DOHH2 (cell line): Measurements from ENCODE around the gene CRYAB.
A peak's percentile ranks its signal among the peaks of the same experiment; 100 is the strongest.
"Not testable (repeated sequence)": the region's sequence is repeated elsewhere in the genome, so short reads cannot be mapped to it uniquely, and the experiment has no call there.

Experiments
- H3F3A ChIP-seq: fragments of 200-600 bp; sonication (generic), shearing (Covaris generic); 2 replicates; pipeline ENCODE4 v1.6.0; 2016; ENCODE audit warnings: antibody characterized with exemption, mild to moderate bottlenecking; ENCODE audit not compliant: control insufficient read depth, insufficient read depth
- H3K27ac ChIP-seq: fragments of 200-600 bp; sonication (generic); 2 replicates; pipeline ENCODE4 v1.5.1; 2014; ENCODE audit warnings: low read depth, mild to moderate bottlenecking, low read length, moderate library complexity
- H3K27me3 ChIP-seq: fragments of 200-600 bp; sonication (generic); 2 replicates; pipeline ENCODE4 v1.6.1; 2014; ENCODE audit warnings: mild to moderate bottlenecking, low read length, mixed read lengths; ENCODE audit not compliant: control insufficient read depth
- H3K36me3 ChIP-seq: fragments of 200-600 bp; sonication (generic); 2 replicates; pipeline ENCODE4 v1.6.1; 2014; ENCODE audit warnings: mild to moderate bottlenecking, low read length, moderate library complexity, mixed read lengths; ENCODE audit not compliant: control insufficient read depth
- H3K4me1 ChIP-seq: fragments of 200-600 bp; sonication (generic); 2 replicates; pipeline ENCODE4 v1.6.1; 2014; ENCODE audit warnings: mild to moderate bottlenecking, low read length, mixed read lengths; ENCODE audit not compliant: control insufficient read depth
- H3K4me2 ChIP-seq: fragments of 200-600 bp; sonication (generic); 2 replicates; pipeline ENCODE4 v1.6.0; 2014; ENCODE audit warnings: mild to moderate bottlenecking, low read length, moderate library complexity
- H3K4me3 ChIP-seq: fragments of 200-600 bp; sonication (generic); 2 replicates; pipeline ENCODE4 v1.5.1; 2014; ENCODE audit warnings: mild to moderate bottlenecking, low read length, mixed read lengths
- H3K79me2 ChIP-seq: fragments of 200-600 bp; sonication (generic); 2 replicates; pipeline ENCODE4 v1.6.1; 2014; ENCODE audit warnings: mild to moderate bottlenecking, low read length, mixed read lengths; ENCODE audit not compliant: control insufficient read depth
- H3K9me2 ChIP-seq: fragments of 200-600 bp; sonication (generic); replicated peaks from 2 replicates; pipeline ENCODE4 v1.6.1; 2014; ENCODE audit warnings: mild to moderate bottlenecking, low read length, mixed read lengths; ENCODE audit not compliant: control insufficient read depth
- H3K9me3 ChIP-seq: fragments of 200-600 bp; sonication (generic); 2 replicates; pipeline ENCODE4 v1.6.1; 2014; ENCODE audit warnings: antibody characterized with exemption, low read length, mixed read lengths; ENCODE audit not compliant: control insufficient read depth, insufficient read depth
- H4K20me1 ChIP-seq: fragments of 200-600 bp; sonication (generic); 2 replicates; pipeline ENCODE4 v1.6.0; 2014; ENCODE audit warnings: low read depth, mild to moderate bottlenecking, antibody characterized with exemption, low read length, moderate library complexity; ENCODE audit not compliant: control insufficient read depth, insufficient read depth
- CTCF ChIP-seq: fragments of 200-600 bp; sonication (generic); IDR thresholded peaks from one replicate; pipeline ENCODE4 v1.5.1; 2014; ENCODE audit warnings: antibody characterized with exemption, mild to moderate bottlenecking, low read depth, low read length; ENCODE audit not compliant: poor library complexity, severe bottlenecking
- EZH2phosphoT487 ChIP-seq: fragments of 200-600 bp; sonication (generic); IDR thresholded peaks from 2 replicates; pipeline ENCODE4 v1.6.1; 2017; ENCODE audit warnings: borderline replicate concordance, mild to moderate bottlenecking, antibody characterized with exemption, low read length, moderate library complexity, mixed read lengths

The CRYAB gene

GRCh38 chr11:111935317-111936039 is 23.9 kb upstream of the CRYAB start:
- H3K4me3 ChIP-seq, result peak overlapping the region; percentile 73
- H3K4me2 ChIP-seq, result peak overlapping the region; percentile 66
- peaks cover 41% of the 10 kb centered on the region for H3K4me1 ChIP-seq
- no peak for TF ChIP-seq EZH2phosphoT487
- TF ChIP-seq CTCF, result no peak
- H3K79me2 ChIP-seq, result no peaks in the 10 kb centered on the region
- peaks cover 11% of the 10 kb centered on the region for H3K27me3 ChIP-seq
- no peaks in the 10 kb centered on the region for H3K9me2 ChIP-seq
- H3K27ac ChIP-seq, result no peak overlapping the region
- H3K36me3 ChIP-seq, result no peaks in the 10 kb centered on the region
- H3F3A ChIP-seq, result peaks cover 9% of the 10 kb centered on the region
- no peaks in the 10 kb centered on the region for H3K9me3 ChIP-seq
- no peaks in the 10 kb centered on the region for H4K20me1 ChIP-seq

GRCh38 chr11:111934306-111934705 is 22.7 kb upstream of the CRYAB start:
- Histone ChIP-seq H3K36me3 (no peaks in the 10 kb centered on the region), H3K9me3 (no peaks in the 10 kb centered on the region), H3K4me1 (peaks cover 41% of the 10 kb centered on the region), H3K4me2 (no peak overlapping the region), H3K9me2 (no peaks in the 10 kb centered on the region), H3F3A (peaks cover 9% of the 10 kb centered on the region), H3K27ac (no peak overlapping the region), H4K20me1 (no peaks in the 10 kb centered on the region), H3K27me3 (peaks cover 11% of the 10 kb centered on the region), H3K79me2 (no peaks in the 10 kb centered on the region), H3K4me3 (no peak overlapping the region)
- TF ChIP-seq EZH2phosphoT487, result no peak
- no peak for TF ChIP-seq CTCF

GRCh38 chr11:111933872-111934271 is 22.3 kb upstream of the CRYAB start:
- peaks cover 4% of the 10 kb centered on the region for H3F3A ChIP-seq
- no peak overlapping the region for H3K4me3 ChIP-seq
- H3K27me3 ChIP-seq, result peaks cover 11% of the 10 kb centered on the region
- no peaks in the 10 kb centered on the region for H3K9me3 ChIP-seq
- no peaks in the 10 kb centered on the region for H3K79me2 ChIP-seq
- no peaks in the 10 kb centered on the region for H3K9me2 ChIP-seq
- peaks cover 37% of the 10 kb centered on the region for H3K4me1 ChIP-seq
- TF ChIP-seq EZH2phosphoT487 (no peak), CTCF (no peak)
- no peak overlapping the region for H3K27ac ChIP-seq
- H3K4me2 ChIP-seq, result no peak overlapping the region
- H3K36me3 ChIP-seq, result no peaks in the 10 kb centered on the region
- H4K20me1 ChIP-seq, result no peaks in the 10 kb centered on the region

- not testable (repeated sequence) for H3K79me2 ChIP-seq, H3K36me3 ChIP-seq, H3K27ac ChIP-seq, H4K20me1 ChIP-seq, H3K4me3 ChIP-seq, H3K9me2 ChIP-seq, H3K4me2 ChIP-seq, H3F3A ChIP-seq, H3K9me3 ChIP-seq
- Histone ChIP-seq H3K4me1 (peaks cover 30% of the 10 kb centered on the region), H3K27me3 (peaks cover 11% of the 10 kb centered on the region)
Observed at GRCh38 chr11:111933176-111933575, 21.6 kb upstream of the CRYAB start.
